HepG2 (cell line): ENCODE data around the gene VPS11. TPM values are rescaled to one million over a fixed set of nuclear protein-coding genes. Genes with fewer than 3 reads are reported as not detected.

ENCODE experiments used
- ARNT ChIP-seq: fragments of 450-650 bp; IDR thresholded peaks from 2 replicates; pipeline ENCODE4 v1.6.1; 2017
- HIC2 ChIP-seq: sonication (generic); formaldehyde crosslinking; IDR thresholded peaks from 2 replicates; pipeline ENCODE4 v1.9.0; 2022; ENCODE audit warnings: low read depth, missing genetic modification reagents
- HMGXB3 ChIP-seq: sonication (generic); formaldehyde crosslinking; IDR thresholded peaks from 2 replicates; pipeline ENCODE4 v1.4.0; 2020; ENCODE audit warnings: missing genetic modification reagents, borderline replicate concordance
- MEIS2 ChIP-seq: sonication (generic); formaldehyde crosslinking; IDR thresholded peaks from 2 replicates; pipeline ENCODE4 v1.9.0; 2021; ENCODE audit warnings: mild to moderate bottlenecking, missing genetic modification reagents
- MXD4 ChIP-seq: IDR thresholded peaks from 2 replicates; pipeline ENCODE4 v1.6.1; 2016; ENCODE audit warnings: mild to moderate bottlenecking, missing biosample characterization, missing genetic modification reagents
- MXI1 ChIP-seq: IDR thresholded peaks from 3 replicates; pipeline ENCODE4 v1.6.1; 2012; ENCODE audit warnings: low read depth, low read length, inconsistent platforms, borderline replicate concordance
- PREB ChIP-seq: sonication (generic); formaldehyde crosslinking; IDR thresholded peaks from 2 replicates; pipeline ENCODE4 v1.4.0; 2020; ENCODE audit warnings: missing genetic modification reagents
- PRMT3 ChIP-seq: sonication (generic); formaldehyde crosslinking; IDR thresholded peaks from 2 replicates; pipeline ENCODE4 v1.8.1; 2022; ENCODE audit warnings: low read depth, mild to moderate bottlenecking, moderate library complexity, missing genetic modification reagents, borderline replicate concordance
- REPIN1 ChIP-seq: sonication (generic); formaldehyde crosslinking; IDR thresholded peaks from 2 replicates; pipeline ENCODE4 v1.8.0; 2022; ENCODE audit warnings: missing genetic modification reagents, low read depth, mild to moderate bottlenecking, borderline replicate concordance
- SMAD1 ChIP-seq: sonication (generic); formaldehyde crosslinking; IDR thresholded peaks from 2 replicates; pipeline ENCODE4 v1.4.0; 2020; ENCODE audit warnings: missing genetic modification reagents, low read depth, mild to moderate bottlenecking, borderline replicate concordance
- ZBTB44 ChIP-seq: sonication (generic); formaldehyde crosslinking; IDR thresholded peaks from 2 replicates; pipeline ENCODE4 v1.4.0; 2020; ENCODE audit warnings: missing genetic modification reagents
- ZBTB49 ChIP-seq: sonication (generic); formaldehyde crosslinking; IDR thresholded peaks from 2 replicates; pipeline ENCODE4 v1.4.0; 2020; ENCODE audit warnings: missing genetic modification reagents, borderline replicate concordance
- ZMYM3 ChIP-seq: sonication (generic); formaldehyde crosslinking; IDR thresholded peaks from 2 replicates; pipeline ENCODE4 v1.5.1; 2020; ENCODE audit warnings: mild to moderate bottlenecking, missing genetic modification reagents
- ZNF296 ChIP-seq: sonication (generic); formaldehyde crosslinking; conservative IDR thresholded peaks from 2 replicates; pipeline ENCODE4 v1.5.0; 2020; ENCODE audit warnings: mild to moderate bottlenecking, missing genetic modification reagents
- ZNF510 ChIP-seq: sonication (generic); formaldehyde crosslinking; IDR thresholded peaks from 2 replicates; pipeline ENCODE4 v1.4.0; 2020; ENCODE audit warnings: low read depth, mild to moderate bottlenecking, missing genetic modification reagents
- ZNF598 ChIP-seq: sonication (generic); formaldehyde crosslinking; IDR thresholded peaks from 2 replicates; pipeline ENCODE4 v1.5.1; 2020; ENCODE audit warnings: mild to moderate bottlenecking, missing genetic modification reagents, borderline replicate concordance
- ZNF7 ChIP-seq: IDR thresholded peaks from 2 replicates; pipeline ENCODE4 v1.6.1; 2016; ENCODE audit warnings: missing biosample characterization, missing genetic modification reagents
- polyA plus RNA-seq, 8 experiments: library from polyadenylated mRNA; depleted of rRNA in 3 of 8; stranded (reverse) in 7 of 8; unstranded in 1 of 8; fragments of >200 nt; fragmentation: Illumina TruSeq in 4 of 8; extraction: Trizol in 4 of 8; gene quantifications; 2 replicates each; pipeline versions ENCODE4 v1.2.1 to v1.2.3, GENCODE V29; 2011 to 2016; ENCODE audit warnings: low read depth in 4 of 8, missing spikeins in 1 of 8, mixed read lengths in 1 of 8; ENCODE audit not compliant: insufficient read depth in 1 of 8
- total RNA-seq, 5 experiments: library from RNA; depleted of rRNA; stranded (reverse); fragments of >200 nt; fragmentation: Illumina TruSeq; extraction: Trizol; gene quantifications; 2 replicates each; pipeline ENCODE4 v1.2.3, GENCODE V29; 2016; ENCODE audit warnings: low read depth in 1 of 5

VPS11 gene
- total and polyA plus RNA-seq, 2 of the 13 experiments (the other 11 are each of a cell fraction or from before 2014, with no cell fraction given), result 13.7 to 21.6 TPM

GRCh38 chr11:119121008-119121810 is 53.6 kb downstream of the VPS11 start, which contains the start of gene HINFP (continued):
- TF ChIP-seq ZBTB44 (CRISPR knock-in tag) (no peak; the same call in 1 of the 2 replicates), HMGXB3 (CRISPR knock-in tag) (peak; percentile 19; the same call in 1 of the 2 replicates), ZNF510 (no peak), ZNF296 (CRISPR knock-in tag) (no peak), MXI1 (peak; percentile 82; the same call in 1 of the 3 replicates), ZNF7 (CRISPR knock-in tag) (peak; percentile 70), MEIS2 (CRISPR knock-in tag) (peak; percentile 50; the same call in 1 of the 2 replicates), ZBTB49 (CRISPR knock-in tag) (no peak), PRMT3 (no peak), SMAD1 (CRISPR knock-in tag) (no peak), ZNF598 (peak; percentile 71), HIC2 (CRISPR knock-in tag) (no peak), PREB (CRISPR knock-in tag) (no peak), MXD4 (CRISPR knock-in tag) (peak; percentile 89), ZMYM3 (CRISPR knock-in tag) (no peak), REPIN1 (CRISPR knock-in tag) (peak; percentile 89), ARNT (no peak)
